ENCODE data around the gene PPARD. TPM values are rescaled to one million over a fixed set of nuclear protein-coding genes. Genes with fewer than 3 reads are reported as not detected.

PPARD gene
- polyA plus RNA-seq, 2 donors, result 28.1 to 45.1 TPM

- 85 to 91% methylated on average over 8 of the region's 8 CpGs for WGBS, 2 donors
- peaks cover 8 to 9% of the 10 kb centered on the region in 2 donors for H3K4me1 ChIP-seq (ENCODE audit: control insufficient read depth in 2 of 2, insufficient read depth in 2 of 2, low read length in 1 of 2)
- H3K27ac ChIP-seq (ENCODE audit: low read depth in 2 of 2, low read length in 1 of 2), result no peak overlapping the region
- no peak overlapping the region for H3K4me3 ChIP-seq (ENCODE audit: low read depth in 1 of 2, low read length in 2 of 2)
- no peaks in the 10 kb centered on the region for H3K27me3 ChIP-seq (ENCODE audit: control insufficient read depth in 1 of 2, insufficient read depth in 2 of 2, low read length in 2 of 2)
- H3K36me3 ChIP-seq (ENCODE audit: control insufficient read depth in 2 of 2, insufficient read depth in 2 of 2, low read length in 1 of 2), result no peaks in the 10 kb centered on the region
- H3K9me3 ChIP-seq (ENCODE audit: control insufficient read depth in 2 of 2, insufficient read depth in 1 of 2, low read depth in 1 of 2, low read length in 1 of 2), result no peaks in the 10 kb centered on the region
Measured at GRCh38 chr6:35371494-35372262, 29.3 kb downstream of the PPARD start.

GRCh38 chr6:35372633-35373032 is 30.3 kb downstream of the PPARD start:
- Histone ChIP-seq H3K27ac (ENCODE audit: low read depth in 2 of 2, low read length in 1 of 2) (no peak overlapping the region), H3K4me3 (ENCODE audit: low read depth in 1 of 2, low read length in 2 of 2) (no peak overlapping the region), H3K36me3 (ENCODE audit: control insufficient read depth in 2 of 2, insufficient read depth in 2 of 2, low read length in 1 of 2) (no peaks in the 10 kb centered on the region), H3K4me1 (ENCODE audit: control insufficient read depth in 2 of 2, insufficient read depth in 2 of 2, low read length in 1 of 2) (peaks cover 6 to 7% of the 10 kb centered on the region in 2 donors), H3K9me3 (ENCODE audit: control insufficient read depth in 2 of 2, insufficient read depth in 1 of 2, low read depth in 1 of 2, low read length in 1 of 2) (no peaks in the 10 kb centered on the region), H3K27me3 (ENCODE audit: control insufficient read depth in 1 of 2, insufficient read depth in 2 of 2, low read length in 2 of 2) (no peaks in the 10 kb centered on the region)

- H3K4me1 ChIP-seq (ENCODE audit: control insufficient read depth in 2 of 2, insufficient read depth in 2 of 2, low read length in 1 of 2), result peaks cover 0 to 2% of the 10 kb centered on the region in 2 donors
- WGBS, 2 donors, result 90 to 94% methylated on average over 2 of the region's 2 CpGs
- peak overlapping the region in 1 of 2 donors; percentile 44 for H3K27ac ChIP-seq (ENCODE audit: low read depth in 2 of 2, low read length in 1 of 2)
- H3K4me3 ChIP-seq (ENCODE audit: low read depth in 1 of 2, low read length in 2 of 2), result no peak overlapping the region
- no peaks in the 10 kb centered on the region for H3K9me3 ChIP-seq (ENCODE audit: control insufficient read depth in 2 of 2, insufficient read depth in 1 of 2, low read depth in 1 of 2, low read length in 1 of 2)
- H3K36me3 ChIP-seq (ENCODE audit: control insufficient read depth in 2 of 2, insufficient read depth in 2 of 2, low read length in 1 of 2), result no peaks in the 10 kb centered on the region
- no peaks in the 10 kb centered on the region for H3K27me3 ChIP-seq (ENCODE audit: control insufficient read depth in 1 of 2, insufficient read depth in 2 of 2, low read length in 2 of 2)
Measured at GRCh38 chr6:35376281-35376680, 33.9 kb downstream of the PPARD start.

GRCh38 chr6:35377002-35377401 is 34.6 kb downstream of the PPARD start:
- peaks cover 0 to 2% of the 10 kb centered on the region in 2 donors for H3K4me1 ChIP-seq (ENCODE audit: control insufficient read depth in 2 of 2, insufficient read depth in 2 of 2, low read length in 1 of 2)
- H3K4me3 ChIP-seq (ENCODE audit: low read depth in 1 of 2, low read length in 2 of 2), result no peak overlapping the region
- H3K9me3 ChIP-seq (ENCODE audit: control insufficient read depth in 2 of 2, insufficient read depth in 1 of 2, low read depth in 1 of 2, low read length in 1 of 2), result no peaks in the 10 kb centered on the region
- H3K27ac ChIP-seq (ENCODE audit: low read depth in 2 of 2, low read length in 1 of 2), result peak overlapping the region in 1 of 2 donors; percentile 6
- 70 to 75% methylated on average over 7 of the region's 7 CpGs for WGBS, 2 donors
- no peaks in the 10 kb centered on the region for H3K36me3 ChIP-seq (ENCODE audit: control insufficient read depth in 2 of 2, insufficient read depth in 2 of 2, low read length in 1 of 2)
- H3K27me3 ChIP-seq (ENCODE audit: control insufficient read depth in 1 of 2, insufficient read depth in 2 of 2, low read length in 2 of 2), result no peaks in the 10 kb centered on the region

GRCh38 chr6:35378261-35378660 is 35.9 kb downstream of the PPARD start:
- no peak overlapping the region for H3K27ac ChIP-seq (ENCODE audit: low read depth in 2 of 2, low read length in 1 of 2)
- 86 to 87% methylated on average over 2 of the region's 2 CpGs for WGBS, 2 donors
- no peak overlapping the region for H3K4me3 ChIP-seq (ENCODE audit: low read depth in 1 of 2, low read length in 2 of 2)
- H3K4me1 ChIP-seq (ENCODE audit: control insufficient read depth in 2 of 2, insufficient read depth in 2 of 2, low read length in 1 of 2), result peaks cover 0 to 2% of the 10 kb centered on the region in 2 donors
- no peaks in the 10 kb centered on the region for H3K36me3 ChIP-seq (ENCODE audit: control insufficient read depth in 2 of 2, insufficient read depth in 2 of 2, low read length in 1 of 2)
- H3K9me3 ChIP-seq (ENCODE audit: control insufficient read depth in 2 of 2, insufficient read depth in 1 of 2, low read depth in 1 of 2, low read length in 1 of 2), result no peaks in the 10 kb centered on the region
- H3K27me3 ChIP-seq (ENCODE audit: control insufficient read depth in 1 of 2, insufficient read depth in 2 of 2, low read length in 2 of 2), result no peaks in the 10 kb centered on the region

- Histone ChIP-seq H3K27me3 (ENCODE audit: control insufficient read depth in 1 of 2, insufficient read depth in 2 of 2, low read length in 2 of 2) (no peaks in the 10 kb centered on the region), H3K27ac (ENCODE audit: low read depth in 2 of 2, low read length in 1 of 2) (no peak overlapping the region), H3K4me3 (ENCODE audit: low read depth in 1 of 2, low read length in 2 of 2) (no peak overlapping the region), H3K4me1 (ENCODE audit: control insufficient read depth in 2 of 2, insufficient read depth in 2 of 2, low read length in 1 of 2) (peaks cover 0 to 7% of the 10 kb centered on the region in 2 donors), H3K36me3 (ENCODE audit: control insufficient read depth in 2 of 2, insufficient read depth in 2 of 2, low read length in 1 of 2) (no peaks in the 10 kb centered on the region), H3K9me3 (ENCODE audit: control insufficient read depth in 2 of 2, insufficient read depth in 1 of 2, low read depth in 1 of 2, low read length in 1 of 2) (no peaks in the 10 kb centered on the region)
- 85 to 90% methylated on average over 6 of the region's 6 CpGs for WGBS, 2 donors
Measured at GRCh38 chr6:35381132-35381531, 38.8 kb downstream of the PPARD start.

GRCh38 chr6:35382015-35382414 is 39.7 kb downstream of the PPARD start:
- Histone ChIP-seq H3K9me3 (ENCODE audit: control insufficient read depth in 2 of 2, insufficient read depth in 1 of 2, low read depth in 1 of 2, low read length in 1 of 2) (no peaks in the 10 kb centered on the region), H3K36me3 (ENCODE audit: control insufficient read depth in 2 of 2, insufficient read depth in 2 of 2, low read length in 1 of 2) (no peaks in the 10 kb centered on the region), H3K4me3 (ENCODE audit: low read depth in 1 of 2, low read length in 2 of 2) (no peak overlapping the region), H3K4me1 (ENCODE audit: control insufficient read depth in 2 of 2, insufficient read depth in 2 of 2, low read length in 1 of 2) (peaks cover 0 to 7% of the 10 kb centered on the region in 2 donors), H3K27me3 (ENCODE audit: control insufficient read depth in 1 of 2, insufficient read depth in 2 of 2, low read length in 2 of 2) (no peaks in the 10 kb centered on the region), H3K27ac (ENCODE audit: low read depth in 2 of 2, low read length in 1 of 2) (no peak overlapping the region)
- WGBS, 2 donors, result 58 to 65% methylated on average over 6 of the region's 6 CpGs

GRCh38 chr6:35385457-35386202 is 43.3 kb downstream of the PPARD start:
- WGBS, 2 donors, result 71 to 73% methylated on average over 12 of the region's 14 CpGs
- no peaks in the 10 kb centered on the region for H3K27me3 ChIP-seq (ENCODE audit: control insufficient read depth in 1 of 2, insufficient read depth in 2 of 2, low read length in 2 of 2)
- H3K4me3 ChIP-seq (ENCODE audit: low read depth in 1 of 2, low read length in 2 of 2), result no peak overlapping the region
- H3K4me1 ChIP-seq (ENCODE audit: control insufficient read depth in 2 of 2, insufficient read depth in 2 of 2, low read length in 1 of 2), result peaks cover 0 to 7% of the 10 kb centered on the region in 2 donors
- H3K36me3 ChIP-seq (ENCODE audit: control insufficient read depth in 2 of 2, insufficient read depth in 2 of 2, low read length in 1 of 2), result no peaks in the 10 kb centered on the region
- H3K27ac ChIP-seq (ENCODE audit: low read depth in 2 of 2, low read length in 1 of 2), result no peak overlapping the region
- no peaks in the 10 kb centered on the region for H3K9me3 ChIP-seq (ENCODE audit: control insufficient read depth in 2 of 2, insufficient read depth in 1 of 2, low read depth in 1 of 2, low read length in 1 of 2)

- Histone ChIP-seq H3K4me1 (ENCODE audit: control insufficient read depth in 2 of 2, insufficient read depth in 2 of 2, low read length in 1 of 2) (peaks cover 5 to 8% of the 10 kb centered on the region in 2 donors), H3K4me3 (ENCODE audit: low read depth in 1 of 2, low read length in 2 of 2) (no peak overlapping the region), H3K27me3 (ENCODE audit: control insufficient read depth in 1 of 2, insufficient read depth in 2 of 2, low read length in 2 of 2) (no peaks in the 10 kb centered on the region), H3K9me3 (ENCODE audit: control insufficient read depth in 2 of 2, insufficient read depth in 1 of 2, low read depth in 1 of 2, low read length in 1 of 2) (no peaks in the 10 kb centered on the region), H3K36me3 (ENCODE audit: control insufficient read depth in 2 of 2, insufficient read depth in 2 of 2, low read length in 1 of 2) (no peaks in the 10 kb centered on the region), H3K27ac (ENCODE audit: low read depth in 2 of 2, low read length in 1 of 2) (no peak overlapping the region)
- 67 to 84% methylated on average over 4 of the region's 4 CpGs for WGBS, 2 donors
Measured at GRCh38 chr6:35386989-35387388, 44.6 kb downstream of the PPARD start.
